Motor neuron (in vitro differentiated cells): ENCODE measurements around the gene CFHR3. TPM values are rescaled to one million over a fixed set of nuclear protein-coding genes. Genes with fewer than 3 reads are reported as not detected.
A peak's percentile ranks its signal among the peaks of the same experiment; 100 is the strongest.
"Not testable (repeated sequence)": the region's sequence is repeated elsewhere in the genome, so short reads cannot be mapped to it uniquely, and the experiment has no call there.

Source experiments
- ATAC-seq, 8 experiments: fragments of 200-7000 bp; cut with Tn5 transposase; replicated peaks in 6 of 8; 2 replicates each; pipeline ENCODE4 v1.8.0; 2021; ENCODE audit warnings: mild to moderate bottlenecking in 8 of 8, moderate library complexity in 8 of 8
- H3K27ac ChIP-seq, 2 donors: fragments of 250-450 bp; sonication (Bioruptor Pico); 2 replicates each; pipeline ENCODE4 v1.9.0; 2021; ENCODE audit warnings: antibody characterized with exemption in 2 of 2, mild to moderate bottlenecking in 2 of 2, moderate library complexity in 1 of 2
- H3K4me1 ChIP-seq, 2 donors: fragments of 250-450 bp; sonication (Bioruptor Pico); replicated peaks in 1 of 2; 2 replicates each; pipeline ENCODE4 v1.6.1; 2021; ENCODE audit warnings: antibody characterized with exemption in 2 of 2, mild to moderate bottlenecking in 2 of 2, moderate library complexity in 1 of 2
- H3K4me3 ChIP-seq, 5 donors: fragments of 250-450 bp; sonication (Bioruptor Pico); 2 replicates each; pipeline ENCODE4 v1.9.0; 2021; ENCODE audit warnings: antibody characterized with exemption in 5 of 5, mild to moderate bottlenecking in 5 of 5, moderate library complexity in 4 of 5
- WGBS, 10 experiments: fragments of 450-650 bp; shearing (Covaris generic); methylation state at CpG; one replicate each; pipeline ENCODE4 v1.0.0; 2022; 5-methylcytosine and 5-hydroxymethylcytosine counted together
- in situ Hi-C, 9 experiments: fragments of 400-800 bp; cut with MboI; loops; one replicate each; pipeline ENCODE4 v1.15.0; 2021; ENCODE audit warnings: low sequenced_read_pairs in 9 of 9, low pct_unique_long_range_greater_than_20kb in 2 of 9; ENCODE audit not compliant: unreplicated experiment in 9 of 9
- total RNA-seq, 8 experiments: library from RNA; unstranded; fragments of 300-600 nt; gene quantifications; 2 replicates each; pipeline versions ENCODE4 v1.2.3 to v1.2.4, GENCODE V29; 2022

Gene CFHR3
- total RNA-seq, result 1 to 10 TPM in 1 of 8 experiments, under 1 TPM in 5, not detected in 2; 0.14 to 1.7 (median 0.36) TPM

GRCh38 chr1:196774603-196775002 is at the start of gene CFHR3:
Gene CFHR3, plus strand, starts transcription at chr1:196774840. Its CDS starts 47 bp downstream, at chr1:196774887.
- in situ Hi-C loops, result no loop called here
- no peak within 1 kb of the TSS for H3K27ac ChIP-seq
- H3K4me1 ChIP-seq, result no peaks in the 10 kb centered on the region
- no peak within 1 kb of the TSS for H3K4me3 ChIP-seq
- ATAC-seq, result no peak

GRCh38 chr1:196732526-196732925 is 42.1 kb upstream of the CFHR3 start:
- in situ Hi-C loops, result no loop called here
- ATAC-seq, result no peak
- WGBS, 10 experiments, result 60 to 100% (median 98%) methylated on average over 1 to 2 of the region's 2 CpGs; no CpG with 5 or more reads in 2 of the 10 experiments

GRCh38 chr1:196733091-196733970 is 41.3 kb upstream of the CFHR3 start:
- no peak for ATAC-seq
- H3K4me1 ChIP-seq, result no peaks in the 10 kb centered on the region
- no peak overlapping the region for H3K4me3 ChIP-seq
- 38 to 94% (median 78%) methylated on average over 2 to 11 of the region's 11 CpGs for WGBS, 10 experiments
- in situ Hi-C loops, result no loop called here
- H3K27ac ChIP-seq, result no peak overlapping the region

More at GRCh38 chr1:196732526-196732925, 42.1 kb upstream of the CFHR3 start:
- Histone ChIP-seq H3K4me1 (no peaks in the 10 kb centered on the region), H3K27ac (no peak overlapping the region), H3K4me3 (no peak overlapping the region)

- in situ Hi-C loops, result no loop called here
- Histone ChIP-seq H3K4me1 (no peaks in the 10 kb centered on the region), H3K27ac (no peak overlapping the region), H3K4me3 (no peak overlapping the region)
- no peak for ATAC-seq
These were observed 40.6 kb upstream of the CFHR3 start for GRCh38 chr1:196734006-196734405.

GRCh38 chr1:196734460-196734859 is 40.2 kb upstream of the CFHR3 start:
- 50 to 94% (median 78%) methylated on average over 2 of the region's 2 CpGs; no CpG with 5 or more reads in 1 of the 10 experiments for WGBS, 10 experiments
- in situ Hi-C loops, result no loop called here
- ATAC-seq, result no peak

GRCh38 chr1:196738730-196739129 is 35.9 kb upstream of the CFHR3 start:
- in situ Hi-C loops, result no loop called here
- ATAC-seq, result no peak

More at GRCh38 chr1:196734460-196734859, 40.2 kb upstream of the CFHR3 start:
- H3K4me3 ChIP-seq, result no peak overlapping the region
- H3K27ac ChIP-seq, result no peak overlapping the region
- H3K4me1 ChIP-seq, result no peaks in the 10 kb centered on the region

GRCh38 chr1:196743244-196743643 is 31.4 kb upstream of the CFHR3 start:
- H3K4me3 ChIP-seq, H3K27ac ChIP-seq, H3K4me1 ChIP-seq, in situ Hi-C loops: not testable (repeated sequence)
- ATAC-seq, result peak in 3 of 8 experiments; percentile 30 to 81 (median 71)
- 0 to 75% (median 48%) methylated on average over 1 to 6 of the region's 6 CpGs; no CpG with 5 or more reads in 1 of the 10 experiments for WGBS, 10 experiments

More at GRCh38 chr1:196738730-196739129, 35.9 kb upstream of the CFHR3 start:
- Histone ChIP-seq H3K4me3 (no peak overlapping the region), H3K27ac (no peak overlapping the region), H3K4me1 (no peaks in the 10 kb centered on the region)

- ATAC-seq, H3K4me3 ChIP-seq, in situ Hi-C loops, H3K4me1 ChIP-seq, H3K27ac ChIP-seq: not testable (repeated sequence)
- 0 to 80% methylated on average over 1 to 2 of the region's 4 CpGs; no CpG with 5 or more reads in 8 of the 10 experiments for WGBS, 10 experiments
These were observed 9.5 kb upstream of the CFHR3 start for GRCh38 chr1:196765019-196765740.

GRCh38 chr1:196769823-196770222 is 4.8 kb upstream of the CFHR3 start:
- H3K27ac ChIP-seq, in situ Hi-C loops, H3K4me1 ChIP-seq, H3K4me3 ChIP-seq, ATAC-seq: not testable (repeated sequence)
- WGBS, 10 experiments, result 56 to 100% (median 93%) methylated on average over 1 to 4 of the region's 4 CpGs

GRCh38 chr1:196773713-196774112 is 927 bp upstream of the CFHR3 start:
- in situ Hi-C loops, result no loop called here
- 92 to 94% methylated on average over 1 of the region's 1 CpG; no CpG with 5 or more reads in 8 of the 10 experiments for WGBS, 10 experiments
- no peak overlapping the region for H3K4me3 ChIP-seq
- no peaks in the 10 kb centered on the region for H3K4me1 ChIP-seq
- H3K27ac ChIP-seq, result no peak overlapping the region
- no peak for ATAC-seq

GRCh38 chr1:196774175-196774574 is 465 bp upstream of the CFHR3 start:
- ATAC-seq, result no peak
- Histone ChIP-seq H3K4me3 (no peak overlapping the region), H3K4me1 (no peaks in the 10 kb centered on the region), H3K27ac (no peak overlapping the region)
- WGBS, 10 experiments, result 0 to 100% (median 66%) methylated on average over 1 to 2 of the region's 2 CpGs; no CpG with 5 or more reads in 2 of the 10 experiments
- in situ Hi-C loops, result no loop called here

- 0 to 98% (median 84%) methylated on average over 1 to 13 of the region's 13 CpGs for WGBS, 10 experiments
- H3K4me1 ChIP-seq, result no peaks in the 10 kb centered on the region
- in situ Hi-C loops, result no loop called here
- no peak for ATAC-seq
- H3K27ac ChIP-seq, result no peak overlapping the region
- H3K4me3 ChIP-seq, result no peak overlapping the region
These were observed 3.0 kb downstream of the CFHR3 start for GRCh38 chr1:196777603-196778002.

- in situ Hi-C loops, result no loop called here
- ATAC-seq, result no peak
- H3K4me1 ChIP-seq, result no peaks in the 10 kb centered on the region
- H3K27ac ChIP-seq, result no peak overlapping the region
- WGBS, 10 experiments, result 38 to 100% (median 94%) methylated on average over 1 of the region's 1 CpG; no CpG with 5 or more reads in 2 of the 10 experiments
- no peak overlapping the region for H3K4me3 ChIP-seq
These were observed 4.5 kb downstream of the CFHR3 start for GRCh38 chr1:196779093-196779492.
